A673 (cell line): ENCODE data around the gene AUH.

Source experiments
- CTCF ChIP-seq: fragments of 300-800, 200-600 bp; sonication (generic); conservative IDR thresholded peaks from 2 replicates; pipeline ENCODE4 v1.5.1; 2017; ENCODE audit warnings: low read depth, mild to moderate bottlenecking, antibody characterized with exemption, low read length, moderate library complexity, mixed read lengths
- EZH2 ChIP-seq: fragments of 200-600 bp; sonication (generic); IDR thresholded peaks from 2 replicates; pipeline ENCODE4 v1.6.1; 2017; ENCODE audit warnings: borderline replicate concordance, low read depth, mild to moderate bottlenecking, mixed read lengths, antibody characterized with exemption, low read length; ENCODE audit not compliant: poor library complexity, severe bottlenecking

- TF ChIP-seq CTCF (no peak), EZH2 (no peak)
Measured at GRCh38 chr9:91392435-91392834, 30.7 kb upstream of the AUH start.
